ENCODE data around the gene DCUN1D2. TPM values are rescaled to one million over a fixed set of nuclear protein-coding genes. Genes with fewer than 3 reads are reported as not detected.
"Not testable (repeated sequence)": the region's sequence is repeated elsewhere in the genome, so short reads cannot be mapped to it uniquely, and the experiment has no call there.

Gene DCUN1D2
- total RNA-seq, 1 donor: 6.2 TPM

GRCh38 chr13:113528101-113528812, 37.7 kb upstream of the DCUN1D2 start:
- no peaks in the 10 kb centered on the region for H3K9me3 ChIP-seq (ENCODE audit: low read depth, low read length)
- H3K27me3 ChIP-seq (ENCODE audit: insufficient read depth, low read length): no peaks in the 10 kb centered on the region
- H3K4me1 ChIP-seq (ENCODE audit: insufficient read depth, low read length): peaks cover 27% of the 10 kb centered on the region
- H3K4me3 ChIP-seq (ENCODE audit: low read length): no peak overlapping the region

- H3K4me1 ChIP-seq (ENCODE audit: insufficient read depth, low read length): peaks cover 27% of the 10 kb centered on the region
- no peaks in the 10 kb centered on the region for H3K27me3 ChIP-seq (ENCODE audit: insufficient read depth, low read length)
- H3K4me3 ChIP-seq (ENCODE audit: low read length): no peak overlapping the region
- no peaks in the 10 kb centered on the region for H3K9me3 ChIP-seq (ENCODE audit: low read depth, low read length)
These were observed 36.9 kb upstream of the DCUN1D2 start for GRCh38 chr13:113527272-113527958.

GRCh38 chr13:113526466-113527220, 36.1 kb upstream of the DCUN1D2 start:
- no peaks in the 10 kb centered on the region for H3K9me3 ChIP-seq (ENCODE audit: low read depth, low read length)
- no peak overlapping the region for H3K4me3 ChIP-seq (ENCODE audit: low read length)
- H3K4me1 ChIP-seq (ENCODE audit: insufficient read depth, low read length): peaks cover 27% of the 10 kb centered on the region
- H3K27me3 ChIP-seq (ENCODE audit: insufficient read depth, low read length): no peaks in the 10 kb centered on the region

- peaks cover 12% of the 10 kb centered on the region for H3K4me1 ChIP-seq (ENCODE audit: insufficient read depth, low read length)
- H3K9me3 ChIP-seq (ENCODE audit: low read depth, low read length); H3K27me3 ChIP-seq (ENCODE audit: insufficient read depth, low read length); H3K4me3 ChIP-seq (ENCODE audit: low read length): not testable (repeated sequence)
These were observed 31.9 kb upstream of the DCUN1D2 start for GRCh38 chr13:113522438-113522837.

GRCh38 chr13:113520571-113520970, 30.1 kb upstream of the DCUN1D2 start:
- H3K9me3 ChIP-seq (ENCODE audit: low read depth, low read length): no peaks in the 10 kb centered on the region
- H3K27me3 ChIP-seq (ENCODE audit: insufficient read depth, low read length): no peaks in the 10 kb centered on the region
- no peak overlapping the region for H3K4me3 ChIP-seq (ENCODE audit: low read length)
- no peaks in the 10 kb centered on the region for H3K4me1 ChIP-seq (ENCODE audit: insufficient read depth, low read length)

GRCh38 chr13:113519556-113519955, 29.0 kb upstream of the DCUN1D2 start:
- no peaks in the 10 kb centered on the region for H3K4me1 ChIP-seq (ENCODE audit: insufficient read depth, low read length)
- H3K4me3 ChIP-seq (ENCODE audit: low read length): no peak overlapping the region
- no peaks in the 10 kb centered on the region for H3K9me3 ChIP-seq (ENCODE audit: low read depth, low read length)
- no peaks in the 10 kb centered on the region for H3K27me3 ChIP-seq (ENCODE audit: insufficient read depth, low read length)

GRCh38 chr13:113518076-113518803, 27.7 kb upstream of the DCUN1D2 start:
- Histone ChIP-seq H3K4me1 (ENCODE audit: insufficient read depth, low read length) (no peaks in the 10 kb centered on the region), H3K27me3 (ENCODE audit: insufficient read depth, low read length) (no peaks in the 10 kb centered on the region), H3K4me3 (ENCODE audit: low read length) (no peak overlapping the region), H3K9me3 (ENCODE audit: low read depth, low read length) (no peaks in the 10 kb centered on the region)

- no peaks in the 10 kb centered on the region for H3K4me1 ChIP-seq (ENCODE audit: insufficient read depth, low read length)
- H3K4me3 ChIP-seq (ENCODE audit: low read length): no peak overlapping the region
- no peaks in the 10 kb centered on the region for H3K27me3 ChIP-seq (ENCODE audit: insufficient read depth, low read length)
- no peaks in the 10 kb centered on the region for H3K9me3 ChIP-seq (ENCODE audit: low read depth, low read length)
These were observed 24.3 kb upstream of the DCUN1D2 start for GRCh38 chr13:113514847-113515246.

- Histone ChIP-seq H3K4me3 (ENCODE audit: low read length) (no peak overlapping the region), H3K4me1 (ENCODE audit: insufficient read depth, low read length) (no peaks in the 10 kb centered on the region), H3K9me3 (ENCODE audit: low read depth, low read length) (no peaks in the 10 kb centered on the region), H3K27me3 (ENCODE audit: insufficient read depth, low read length) (no peaks in the 10 kb centered on the region)
These were observed 23.2 kb upstream of the DCUN1D2 start for GRCh38 chr13:113513761-113514160.

- H3K9me3 ChIP-seq (ENCODE audit: low read depth, low read length): no peaks in the 10 kb centered on the region
- H3K4me3 ChIP-seq (ENCODE audit: low read length): no peak overlapping the region
- peaks cover 10% of the 10 kb centered on the region for H3K4me1 ChIP-seq (ENCODE audit: insufficient read depth, low read length)
- no peaks in the 10 kb centered on the region for H3K27me3 ChIP-seq (ENCODE audit: insufficient read depth, low read length)
These were observed 20.9 kb upstream of the DCUN1D2 start for GRCh38 chr13:113511361-113511760.

GRCh38 chr13:113510871-113511270, 20.4 kb upstream of the DCUN1D2 start:
- no peaks in the 10 kb centered on the region for H3K9me3 ChIP-seq (ENCODE audit: low read depth, low read length)
- no peak overlapping the region for H3K4me3 ChIP-seq (ENCODE audit: low read length)
- H3K27me3 ChIP-seq (ENCODE audit: insufficient read depth, low read length): no peaks in the 10 kb centered on the region
- H3K4me1 ChIP-seq (ENCODE audit: insufficient read depth, low read length): peaks cover 10% of the 10 kb centered on the region

GRCh38 chr13:113509989-113510388, 19.5 kb upstream of the DCUN1D2 start:
- Histone ChIP-seq H3K9me3 (ENCODE audit: low read depth, low read length) (no peaks in the 10 kb centered on the region), H3K4me3 (ENCODE audit: low read length) (no peak overlapping the region)

GRCh38 chr13:113508521-113509254, 18.2 kb upstream of the DCUN1D2 start:
- Histone ChIP-seq H3K4me3 (ENCODE audit: low read length) (no peak overlapping the region), H3K27me3 (ENCODE audit: insufficient read depth, low read length) (no peaks in the 10 kb centered on the region), H3K9me3 (ENCODE audit: low read depth, low read length) (no peaks in the 10 kb centered on the region), H3K4me1 (ENCODE audit: insufficient read depth, low read length) (peaks cover 10% of the 10 kb centered on the region)

More at GRCh38 chr13:113509989-113510388, 19.5 kb upstream of the DCUN1D2 start:
- peaks cover 10% of the 10 kb centered on the region for H3K4me1 ChIP-seq (ENCODE audit: insufficient read depth, low read length)
- H3K27me3 ChIP-seq (ENCODE audit: insufficient read depth, low read length): no peaks in the 10 kb centered on the region
